Sigmoid colon (tissue), 7 donors: ENCODE data around the gene PSMB11. TPM values are rescaled to one million over a fixed set of nuclear protein-coding genes. Genes with fewer than 3 reads are reported as not detected.
A peak's percentile ranks its signal among the peaks of the same experiment; 100 is the strongest.

Source experiments
- DNase-seq: peaks from one replicate; pipeline ENCODE4 v3.0.0-alpha.2; 2019
- H3K27ac ChIP-seq, 4 donors: fragments of 200-600 bp; sonication (generic); one replicate each; pipeline ENCODE4 v1.5.1; 2016 to 2019; ENCODE audit warnings: mild to moderate bottlenecking in 1 of 4
- H3K27me3 ChIP-seq, 3 donors: fragments of 200-600 bp; sonication (generic); one replicate each; pipeline ENCODE4 v1.5.1; 2019; ENCODE audit warnings: mild to moderate bottlenecking in 1 of 3
- H3K36me3 ChIP-seq, 4 donors: fragments of 200-600 bp; sonication (generic); one replicate each; pipeline ENCODE4 v1.5.1; 2016 to 2019
- H3K4me1 ChIP-seq, 4 donors: fragments of 200-600 bp; sonication (generic); one replicate each; pipeline ENCODE4 v1.5.1; 2017 to 2019
- H3K4me3 ChIP-seq, 4 donors: fragments of 200-600 bp; sonication (generic); one replicate each; pipeline ENCODE4 v1.5.1; 2017 to 2019; ENCODE audit warnings: mild to moderate bottlenecking in 2 of 4, moderate library complexity in 1 of 4
- H3K9me3 ChIP-seq, 4 donors: fragments of 200-600 bp in 3 of 4; sonication (generic) in 3 of 4; one replicate each; pipeline versions ENCODE4 v1.5.1 to v1.6.1; 2013 to 2019
- CTCF ChIP-seq, 4 experiments: fragments of 450-650 bp in 3 of 4; fragments of 200-600 bp in 1 of 4; IDR thresholded peaks; one replicate each; pipeline ENCODE4 v1.5.1; 2016 to 2019; ENCODE audit warnings: antibody characterized with exemption in 4 of 4, mild to moderate bottlenecking in 3 of 4, moderate library complexity in 2 of 4
- EP300 ChIP-seq, 4 donors: sonication (generic); formaldehyde crosslinking; IDR thresholded peaks; one replicate each; pipeline ENCODE4 v1.6.1; 2017; ENCODE audit warnings: antibody characterized with exemption in 4 of 4
- POLR2A ChIP-seq, 2 donors: fragments of 450-650 bp; IDR thresholded peaks; one replicate each; pipeline ENCODE4 v1.6.1; 2016; ENCODE audit warnings: antibody characterized with exemption in 2 of 2, mild to moderate bottlenecking in 2 of 2, moderate library complexity in 2 of 2
- POLR2AphosphoS5 ChIP-seq, 4 donors: sonication (generic); formaldehyde crosslinking; IDR thresholded peaks; one replicate each; pipeline ENCODE4 v1.6.1; 2017; ENCODE audit warnings: antibody characterized with exemption in 4 of 4
- WGBS, 2 donors: extraction: QIAGEN DNeasy Blood & Tissue Kit; methylation state at CpG; one replicate each; pipeline ENCODE4 v1.1.7; 2013; 5-methylcytosine and 5-hydroxymethylcytosine counted together
- intact Hi-C: fragments of 100-400 bp; cut with DNase I; formaldehyde crosslinking; loops from one replicate; pipeline ENCODE4 v1.15.1; 2023
- polyA plus RNA-seq, 3 donors: library from polyadenylated mRNA; stranded (reverse); fragments of 200-250 nt; gene quantifications; one replicate each; pipeline ENCODE4 v1.2.3, GENCODE V29; 2013
- total RNA-seq, 4 donors: library from RNA; depleted of rRNA; stranded (reverse); fragments of >200 nt; gene quantifications; one replicate each; pipeline ENCODE4 v1.1.0, GENCODE V29; 2016
- donor health status: healthy with polysubstance abuse.
- donor health status: Bipolar disorder and iron deficiency.
- donor health status: healthy.

Gene PSMB11
- total and polyA plus RNA-seq, 7 donors = 0.06 to 0.41 TPM; not detected in 5

GRCh38 chr14:23005451-23006187 is 36.4 kb upstream of the PSMB11 start:
- intact Hi-C loops = loop anchor here (1.0 to 5.0 kb wide), 3 partner anchors 23 to 52 kb away; partner anchors contain the start of genes AJUBA and CDH24
- Histone ChIP-seq H3K27me3 (no peaks in the 10 kb centered on the region), H3K9me3 (no peaks in the 10 kb centered on the region), H3K4me3 (no peak overlapping the region), H3K27ac (peak overlapping the region in 2 of 4 donors; percentile 85 to 96), H3K4me1 (peaks cover 0 to 25% (median 13%) of the 10 kb centered on the region in 4 donors), H3K36me3 (no peaks in the 10 kb centered on the region)
- no peak for DNase-seq
- TF ChIP-seq POLR2A (IDR thresholded peaks at IDR 0.05) (no peak), POLR2AphosphoS5 (IDR thresholded peaks at IDR 0.05) (no peak), CTCF (IDR thresholded peaks at IDR 0.05) (no peak), EP300 (IDR thresholded peaks at IDR 0.05) (no peak)
- 69 to 71% methylated on average over 3 of the region's 3 CpGs for WGBS, 2 donors

- Histone ChIP-seq H3K4me3 (peak overlapping the region; percentile 55 to 76 (median 66)), H3K36me3 (no peaks in the 10 kb centered on the region), H3K27ac (peak overlapping the region; percentile 85 to 96 (median 93)), H3K9me3 (no peaks in the 10 kb centered on the region), H3K4me1 (peaks cover 0 to 25% (median 13%) of the 10 kb centered on the region in 4 donors), H3K27me3 (no peaks in the 10 kb centered on the region)
- no peak for DNase-seq
- WGBS, 2 donors = 37 to 57% methylated on average over 5 of the region's 5 CpGs
- intact Hi-C loops = loop anchor here (1.0 to 5.0 kb wide), 3 partner anchors 23 to 51 kb away; partner anchors contain the start of genes AJUBA and CDH24
- no peak for TF ChIP-seq CTCF (IDR thresholded peaks at IDR 0.05)
- no peak for TF ChIP-seq POLR2A (IDR thresholded peaks at IDR 0.05)
- no peak for TF ChIP-seq POLR2AphosphoS5 (IDR thresholded peaks at IDR 0.05)
- no peak for TF ChIP-seq EP300 (IDR thresholded peaks at IDR 0.05)
Measured at GRCh38 chr14:23006188-23006534, 35.9 kb upstream of the PSMB11 start.

- Histone ChIP-seq H3K4me3 (peak overlapping the region; percentile 55 to 76 (median 66)), H3K4me1 (peaks cover 0 to 25% (median 13%) of the 10 kb centered on the region in 4 donors), H3K27me3 (no peaks in the 10 kb centered on the region), H3K27ac (peak overlapping the region; percentile 85 to 96 (median 93)), H3K36me3 (no peaks in the 10 kb centered on the region), H3K9me3 (no peaks in the 10 kb centered on the region)
- intact Hi-C loops = loop anchor here (1.0 to 5.0 kb wide), 3 partner anchors 24 to 51 kb away; partner anchors contain the start of genes AJUBA and CDH24
- 0 to 1% methylated on average over 62 of the region's 62 CpGs for WGBS, 2 donors
- peak; percentile 98 for DNase-seq
- no peak for TF ChIP-seq EP300 (IDR thresholded peaks at IDR 0.05)
- peak in 1 of 4 experiments; percentile 14 for TF ChIP-seq CTCF (IDR thresholded peaks at IDR 0.05)
- peak; percentile 80 to 90 for TF ChIP-seq POLR2A (IDR thresholded peaks at IDR 0.05)
- peak; percentile 83 to 95 (median 92) for TF ChIP-seq POLR2AphosphoS5 (IDR thresholded peaks at IDR 0.05)
Measured at GRCh38 chr14:23006544-23007419, 35.2 kb upstream of the PSMB11 start.

- Histone ChIP-seq H3K27me3 (no peaks in the 10 kb centered on the region), H3K4me3 (no peak overlapping the region), H3K36me3 (no peaks in the 10 kb centered on the region), H3K27ac (peak overlapping the region in 1 of 4 donors; percentile 7), H3K4me1 (peaks cover 0 to 25% (median 13%) of the 10 kb centered on the region in 4 donors), H3K9me3 (no peaks in the 10 kb centered on the region)
- DNase-seq = no peak
- intact Hi-C loops = loop anchor here (5.0 kb wide), 1 partner anchor 48 kb away; the partner anchor contains the start of gene CDH24
- 14% methylated on average over 3 of the region's 3 CpGs for WGBS, 2 donors
- no peak for TF ChIP-seq EP300 (IDR thresholded peaks at IDR 0.05)
- TF ChIP-seq POLR2AphosphoS5 (IDR thresholded peaks at IDR 0.05) = no peak
- TF ChIP-seq CTCF (IDR thresholded peaks at IDR 0.05) = no peak
- no peak for TF ChIP-seq POLR2A (IDR thresholded peaks at IDR 0.05)
Measured at GRCh38 chr14:23008831-23009230, 33.2 kb upstream of the PSMB11 start.
